Panc1 (cell line): ENCODE measurements around the gene CCDC85A. TPM values are rescaled to one million over a fixed set of nuclear protein-coding genes. Genes with fewer than 3 reads are reported as not detected.

Experiments
- ATAC-seq: fragments of 200-7000 bp; cut with Tn5 transposase; 2 replicates; pipeline ENCODE4 v1.9.1; 2020; ENCODE audit warnings: mild to moderate bottlenecking, moderate library complexity
- BruUV-seq: library from RNA; stranded (reverse); fragments of 400-500 nt; replicated peaks from 2 replicates; lab custom pipeline; 2021; lab: Mats Ljungman, UMichigan
- CTCF ChIA-PET: fragments of 300-600 bp; sonication (Branson Sonifier 250); formaldehyde crosslinking; loops from one replicate; lab custom pipeline; 2022; ENCODE audit warnings: antibody characterized with exemption; lab: Charles Lee
- POLR2A ChIA-PET: fragments of 300-600 bp; sonication (Branson Sonifier 250); formaldehyde crosslinking; loops from one replicate; lab custom pipeline; 2022; ENCODE audit warnings: antibody characterized with exemption; lab: Charles Lee
- DNase-seq: peaks from one replicate; pipeline ENCODE4 v3.0.0-alpha.2; 2010; ENCODE audit warnings: low read depth, low spot score
- H3K27ac ChIP-seq: 2 replicates; pipeline ENCODE4 v1.5.1; 2011; ENCODE audit warnings: mild to moderate bottlenecking, low read length, inconsistent platforms
- H3K27me3 ChIP-seq: fragments of 200-500 bp; sonication (Bioruptor generic); 2 replicates; pipeline ENCODE4 v1.6.0; 2014; ENCODE audit warnings: low read length, inconsistent platforms; ENCODE audit not compliant: control insufficient read depth, insufficient read depth
- H3K36me3 ChIP-seq: fragments of 200-500 bp; sonication (Bioruptor generic); 2 replicates; pipeline ENCODE4 v1.5.1; 2014; ENCODE audit warnings: inconsistent platforms, mild to moderate bottlenecking, low read length, moderate library complexity; ENCODE audit not compliant: control insufficient read depth, insufficient read depth
- H3K4me1 ChIP-seq: 2 replicates; pipeline ENCODE4 v1.5.1; 2011; ENCODE audit warnings: inconsistent platforms, mild to moderate bottlenecking, low read length, moderate library complexity; ENCODE audit not compliant: control insufficient read depth, insufficient read depth
- H3K4me3 ChIP-seq, 2 experiments: 2 replicates each; pipeline ENCODE4 v1.5.1; 2011 to 2012; ENCODE audit warnings: low read depth in 2 of 2, low read length in 2 of 2, mild to moderate bottlenecking in 2 of 2, inconsistent platforms in 1 of 2, moderate library complexity in 1 of 2
- H3K9me3 ChIP-seq: fragments of 200-500 bp; sonication (Bioruptor generic); 2 replicates; pipeline ENCODE4 v1.5.1; 2014; ENCODE audit warnings: low read depth, mild to moderate bottlenecking, inconsistent platforms, low read length, moderate library complexity; ENCODE audit not compliant: control insufficient read depth, insufficient read depth
- CTCF ChIP-seq: fragments of 450-650 bp; IDR thresholded peaks from 2 replicates; pipeline ENCODE4 v1.5.1; 2017; ENCODE audit warnings: mild to moderate bottlenecking
- POLR2AphosphoS5 ChIP-seq: IDR thresholded peaks from 2 replicates; pipeline ENCODE4 v1.6.1; 2012; ENCODE audit warnings: mild to moderate bottlenecking, low read depth, low read length, moderate library complexity
- REST ChIP-seq, 2 experiments: IDR thresholded peaks; 2 replicates each; pipeline ENCODE4 v1.6.1; 2011 to 2012; ENCODE audit warnings: low read depth in 2 of 2, control low read depth in 1 of 2, low read length in 1 of 2, mild to moderate bottlenecking in 1 of 2, moderate library complexity in 1 of 2; ENCODE audit not compliant: insufficient read depth in 1 of 2
- SIN3A ChIP-seq: IDR thresholded peaks from 2 replicates; pipeline ENCODE4 v1.6.1; 2012; ENCODE audit warnings: low read depth, mild to moderate bottlenecking, low read length, moderate library complexity, borderline replicate concordance; ENCODE audit not compliant: insufficient read depth
- TCF7L2 ChIP-seq: IDR thresholded peaks from 2 replicates; pipeline ENCODE4 v1.6.1; 2011; ENCODE audit warnings: mild to moderate bottlenecking, low read depth, low read length, inconsistent platforms
- in situ Hi-C: cut with HindIII; loops from 2 replicates; pipeline ENCODE4 v1.10.0; 2016; ENCODE audit warnings: low sequenced_read_pairs, low pct_unique_long_range_greater_than_20kb
- intact Hi-C: fragments of 100-400 bp; cut with micrococcal nuclease; formaldehyde crosslinking; loops from one replicate; pipeline ENCODE4 v1.10.0; 2022; ENCODE audit not compliant: unreplicated experiment
- total RNA-seq: library from RNA; stranded (reverse); gene quantifications from one replicate; pipeline ENCODE4 v1.2.1, GENCODE V29; 2021; ENCODE audit not compliant: unreplicated experiment

CCDC85A gene
- total RNA-seq, 1 experiment from 2014 or later: 0.05 TPM

GRCh38 chr2:56287508-56287907 lies 103.7 kb downstream of the CCDC85A start:
- no peaks in the 10 kb centered on the region for H3K36me3 ChIP-seq
- TF ChIP-seq CTCF: no peak
- no peak for TF ChIP-seq POLR2AphosphoS5
- no peak for TF ChIP-seq REST (IDR thresholded peaks at IDR 0.05; ENCODE audit: insufficient read depth in 1 of 2, low read depth in 2 of 2, low read length in 1 of 2)
- DNase-seq (no peak), ATAC-seq (no peak)
- H3K27me3 ChIP-seq: no peaks in the 10 kb centered on the region
- H3K27ac ChIP-seq: no peak overlapping the region
- H3K9me3 ChIP-seq: no peaks in the 10 kb centered on the region
- POLR2A ChIA-PET: no interaction called here
- CTCF ChIA-PET: no interaction called here
- in situ Hi-C loops: no loop called here
- intact Hi-C loops: no loop called here
- no peak overlapping the region for H3K4me3 ChIP-seq
- H3K4me1 ChIP-seq: no peaks in the 10 kb centered on the region
- no TSS peak for BruUV-seq

- H3K4me3 ChIP-seq: no peak overlapping the region
- ChIA-PET POLR2A (no interaction called here), CTCF (no interaction called here)
- no TSS peak for BruUV-seq
- TF ChIP-seq REST (IDR thresholded peaks at IDR 0.05; ENCODE audit: insufficient read depth in 1 of 2, low read depth in 2 of 2, low read length in 1 of 2) (no peak), CTCF (no peak), SIN3A (no peak), POLR2AphosphoS5 (no peak), TCF7L2 (no peak)
- no peak overlapping the region for H3K27ac ChIP-seq
- no peaks in the 10 kb centered on the region for H3K27me3 ChIP-seq
- H3K4me1 ChIP-seq: no peaks in the 10 kb centered on the region
- intact Hi-C loops: no loop called here
- DNase-seq (no peak), ATAC-seq (no peak)
- in situ Hi-C loops: no loop called here
- no peaks in the 10 kb centered on the region for H3K9me3 ChIP-seq
- H3K36me3 ChIP-seq: no peaks in the 10 kb centered on the region
These were observed 104.2 kb downstream of the CCDC85A start for GRCh38 chr2:56287974-56288373.
